ENCODE measurements around the gene ELL3. TPM values are rescaled to one million over a fixed set of nuclear protein-coding genes. Genes with fewer than 3 reads are reported as not detected.

ELL3 gene
- total RNA-seq, 3 donors from 2014 or later = 5.2 to 14.5 (median 9.0) TPM

GRCh38 chr15:43793647-43794046, 16.9 kb upstream of the ELL3 start:
- DNase-seq (ENCODE audit: low spot score in 2 of 2) = no peak
- Histone ChIP-seq H3K4me1 (peaks cover 6 to 16% of the 10 kb centered on the region in 2 donors), H3K27me3 (no peaks in the 10 kb centered on the region), H3K9me3 (no peaks in the 10 kb centered on the region), H3K4me3 (peak overlapping the region; percentile 89 to 98 (median 96)), H3K27ac (peak overlapping the region; percentile 97 to 99), H3K36me3 (no peaks in the 10 kb centered on the region)
- intact Hi-C loops (cut with DNase I; ENCODE audit: low total_unique reads) = no loop called here
- TF ChIP-seq, protein P1, sequence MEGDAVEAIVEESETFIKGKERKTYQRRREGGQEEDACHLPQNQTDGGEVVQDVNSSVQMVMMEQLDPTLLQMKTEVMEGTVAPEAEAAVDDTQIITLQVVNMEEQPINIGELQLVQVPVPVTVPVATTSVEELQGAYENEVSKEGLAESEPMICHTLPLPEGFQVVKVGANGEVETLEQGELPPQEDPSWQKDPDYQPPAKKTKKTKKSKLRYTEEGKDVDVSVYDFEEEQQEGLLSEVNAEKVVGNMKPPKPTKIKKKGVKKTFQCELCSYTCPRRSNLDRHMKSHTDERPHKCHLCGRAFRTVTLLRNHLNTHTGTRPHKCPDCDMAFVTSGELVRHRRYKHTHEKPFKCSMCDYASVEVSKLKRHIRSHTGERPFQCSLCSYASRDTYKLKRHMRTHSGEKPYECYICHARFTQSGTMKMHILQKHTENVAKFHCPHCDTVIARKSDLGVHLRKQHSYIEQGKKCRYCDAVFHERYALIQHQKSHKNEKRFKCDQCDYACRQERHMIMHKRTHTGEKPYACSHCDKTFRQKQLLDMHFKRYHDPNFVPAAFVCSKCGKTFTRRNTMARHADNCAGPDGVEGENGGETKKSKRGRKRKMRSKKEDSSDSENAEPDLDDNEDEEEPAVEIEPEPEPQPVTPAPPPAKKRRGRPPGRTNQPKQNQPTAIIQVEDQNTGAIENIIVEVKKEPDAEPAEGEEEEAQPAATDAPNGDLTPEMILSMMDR (IDR thresholded peaks at IDR 0.05) = no peak
- TF ChIP-seq POLR2A (IDR thresholded peaks at IDR 0.05) (no peak), POLR2AphosphoS5 (IDR thresholded peaks at IDR 0.05) (no peak)

GRCh38 chr15:43792761-43793476, 16.2 kb upstream of the ELL3 start:
- Histone ChIP-seq H3K27me3 (no peaks in the 10 kb centered on the region), H3K36me3 (no peaks in the 10 kb centered on the region), H3K4me3 (peak overlapping the region; percentile 89 to 98 (median 96)), H3K9me3 (no peaks in the 10 kb centered on the region), H3K27ac (peak overlapping the region; percentile 97 to 99), H3K4me1 (peaks cover 6 to 9% of the 10 kb centered on the region in 2 donors)
- TF ChIP-seq, protein P1 (IDR thresholded peaks at IDR 0.05) = no peak
- peak; percentile 8 for TF ChIP-seq POLR2A (IDR thresholded peaks at IDR 0.05)
- TF ChIP-seq POLR2AphosphoS5 (IDR thresholded peaks at IDR 0.05) = peak in 1 of 3 donors; percentile 7
- DNase-seq (ENCODE audit: low spot score in 2 of 2) = no peak
- intact Hi-C loops (cut with DNase I; ENCODE audit: low total_unique reads) = no loop called here

DNA sequence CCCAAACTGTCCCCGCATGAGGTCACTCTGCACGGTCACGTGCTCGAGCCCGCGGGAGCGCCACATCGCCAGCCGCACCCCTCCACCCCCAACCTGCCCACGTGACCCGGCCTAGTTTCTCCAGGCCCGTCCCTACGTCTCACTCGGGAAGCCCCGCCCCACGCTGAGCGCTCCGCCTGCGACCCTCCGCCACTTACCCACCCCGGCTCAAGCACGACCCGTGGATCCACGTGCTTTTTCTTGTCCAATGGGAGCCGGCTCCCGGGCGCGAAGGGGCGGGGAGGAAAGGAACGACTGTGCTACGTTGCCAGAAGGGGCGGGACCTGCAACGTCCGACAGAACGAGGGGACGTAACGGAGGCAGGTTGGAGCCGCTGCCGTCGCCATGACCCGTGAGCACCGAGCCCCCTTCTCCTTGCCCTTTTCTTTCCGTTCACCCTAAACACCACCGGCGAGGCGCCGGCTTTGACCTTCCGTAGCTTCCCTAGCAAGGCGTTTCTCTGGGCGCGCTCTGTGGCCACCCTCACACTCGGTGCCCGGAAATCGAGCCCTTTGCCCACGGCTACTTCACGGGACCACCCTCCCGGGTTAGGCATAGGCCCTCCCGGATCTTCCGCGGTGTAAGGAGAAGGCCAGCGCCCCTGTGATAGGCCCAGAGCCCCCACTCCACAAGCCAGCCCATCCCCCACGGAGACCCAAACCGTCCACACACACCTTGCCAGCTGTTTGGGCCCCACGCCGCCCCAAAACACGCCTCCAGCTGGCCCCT, 15.4 kb upstream of the ELL3 start, which contains the start of gene SERF2:
Gene SERF2, plus strand, starts transcription at position 328 of the 768 bp plus-strand sequence. Its CDS starts 57 bp downstream, at position 385.
- TF ChIP-seq, protein P1 (IDR thresholded peaks at IDR 0.05) = no peak
- TF ChIP-seq POLR2A (IDR thresholded peaks at IDR 0.05) = peak; percentile 98
- peak; percentile 96 to 100 (median 96) for TF ChIP-seq POLR2AphosphoS5 (IDR thresholded peaks at IDR 0.05)
- Histone ChIP-seq H3K36me3 (no peaks in the 10 kb centered on the region), H3K4me3 (peak within 1 kb of the TSS; percentile 89 to 98 (median 96)), H3K9me3 (no peaks in the 10 kb centered on the region), H3K4me1 (peaks cover 6 to 8% of the 10 kb centered on the region in 2 donors), H3K27me3 (no peaks in the 10 kb centered on the region), H3K27ac (peak within 1 kb of the TSS; percentile 97 to 99)
- intact Hi-C loops (cut with DNase I; ENCODE audit: low total_unique reads) = no loop called here
- peak; percentile 100 for DNase-seq (ENCODE audit: low spot score in 2 of 2)

DNA sequence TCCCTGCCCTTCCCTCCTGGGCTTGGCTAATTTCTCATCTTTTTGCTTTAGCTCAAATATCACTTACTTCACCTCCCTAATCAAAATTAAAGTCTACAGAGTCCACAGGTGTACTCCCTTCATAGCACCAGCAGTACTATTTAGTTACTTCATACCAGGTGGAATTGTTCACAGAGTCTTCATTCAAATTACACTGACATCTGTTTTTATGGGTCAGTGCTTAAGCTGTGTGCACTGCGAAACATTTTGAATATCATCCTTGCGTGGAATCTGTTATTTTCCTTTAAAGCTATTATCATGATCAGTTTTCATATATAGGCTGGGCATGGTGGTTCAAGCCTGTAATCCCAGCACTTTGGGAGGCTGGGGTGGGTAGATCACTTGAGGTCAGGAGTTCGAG, 12.6 kb upstream of the ELL3 start:
- Histone ChIP-seq H3K27me3 (no peaks in the 10 kb centered on the region), H3K36me3 (no peaks in the 10 kb centered on the region), H3K9me3 (no peaks in the 10 kb centered on the region), H3K27ac (no peak overlapping the region), H3K4me3 (no peak overlapping the region), H3K4me1 (peaks cover 6 to 8% of the 10 kb centered on the region in 2 donors)
- intact Hi-C loops (cut with DNase I; ENCODE audit: low total_unique reads) = no loop called here
- DNase-seq (ENCODE audit: low spot score in 2 of 2) = no peak
- TF ChIP-seq, protein P1 (IDR thresholded peaks at IDR 0.05) = no peak
- no peak for TF ChIP-seq POLR2A (IDR thresholded peaks at IDR 0.05)
- TF ChIP-seq POLR2AphosphoS5 (IDR thresholded peaks at IDR 0.05) = no peak

DNA sequence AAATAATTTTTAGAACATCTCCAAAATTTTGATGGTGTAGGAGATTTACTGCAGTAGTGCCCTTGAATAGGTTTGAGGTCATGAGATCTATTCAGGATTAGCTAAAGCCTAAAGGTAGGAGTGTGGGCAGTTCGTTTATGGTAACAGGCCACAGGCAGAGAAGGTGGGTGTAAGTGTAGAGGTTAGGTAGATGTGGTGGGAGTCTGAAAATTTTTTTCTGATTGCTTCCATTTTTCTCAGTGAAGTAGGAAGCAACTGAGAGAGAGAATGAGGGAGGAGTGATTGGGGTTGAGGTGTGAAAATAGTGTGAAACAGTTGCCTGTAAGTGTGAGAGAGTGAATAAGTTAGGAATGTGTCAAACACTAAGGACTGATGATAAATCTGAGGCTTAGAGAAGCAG, 2.2 kb upstream of the ELL3 start:
- no peaks in the 10 kb centered on the region for H3K9me3 ChIP-seq
- no peaks in the 10 kb centered on the region for H3K4me1 ChIP-seq
- DNase-seq (ENCODE audit: low spot score in 2 of 2) = no peak
- no peaks in the 10 kb centered on the region for H3K27me3 ChIP-seq
- intact Hi-C loops (cut with DNase I; ENCODE audit: low total_unique reads) = no loop called here
- no peaks in the 10 kb centered on the region for H3K36me3 ChIP-seq
- no peak overlapping the region for H3K4me3 ChIP-seq
- no peak for TF ChIP-seq POLR2A (IDR thresholded peaks at IDR 0.05)
- no peak for TF ChIP-seq POLR2AphosphoS5 (IDR thresholded peaks at IDR 0.05)
- TF ChIP-seq, protein P1 (IDR thresholded peaks at IDR 0.05) = no peak
- H3K27ac ChIP-seq = no peak overlapping the region
